ENCODE measurements around the gene TRMT6. TPM values are rescaled to one million over a fixed set of nuclear protein-coding genes. Genes with fewer than 3 reads are reported as not detected.

The TRMT6 gene
- total RNA-seq, 1 donor from 2014 or later, result 15.8 TPM

DNA sequence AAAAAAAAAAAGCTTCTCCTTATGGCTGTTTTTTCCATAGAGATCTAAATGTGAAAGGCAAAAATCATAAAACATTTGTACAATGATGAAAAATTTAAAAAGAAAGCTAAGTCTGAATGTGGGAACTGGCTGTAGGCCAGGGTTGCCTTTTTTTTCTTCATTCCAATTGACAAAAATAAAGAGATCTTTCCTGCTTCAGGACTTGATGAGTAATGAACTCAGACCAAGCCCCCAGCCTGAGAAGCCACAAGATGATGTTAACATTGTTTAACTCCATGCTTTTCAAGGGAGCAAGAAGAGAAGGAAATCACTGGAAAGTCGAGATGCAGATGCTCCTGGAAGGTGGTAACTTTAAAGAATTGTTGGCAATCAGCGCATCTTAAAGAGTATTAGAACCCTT is 41.4 kb downstream of the TRMT6 start:
- no peak for DNase-seq (ENCODE audit: low spot score, unreplicated experiment)
- H3K4me3 Mint-ChIP-seq (ENCODE audit: low read depth), result no peak overlapping the region
- TF ChIP-seq, protein P1, sequence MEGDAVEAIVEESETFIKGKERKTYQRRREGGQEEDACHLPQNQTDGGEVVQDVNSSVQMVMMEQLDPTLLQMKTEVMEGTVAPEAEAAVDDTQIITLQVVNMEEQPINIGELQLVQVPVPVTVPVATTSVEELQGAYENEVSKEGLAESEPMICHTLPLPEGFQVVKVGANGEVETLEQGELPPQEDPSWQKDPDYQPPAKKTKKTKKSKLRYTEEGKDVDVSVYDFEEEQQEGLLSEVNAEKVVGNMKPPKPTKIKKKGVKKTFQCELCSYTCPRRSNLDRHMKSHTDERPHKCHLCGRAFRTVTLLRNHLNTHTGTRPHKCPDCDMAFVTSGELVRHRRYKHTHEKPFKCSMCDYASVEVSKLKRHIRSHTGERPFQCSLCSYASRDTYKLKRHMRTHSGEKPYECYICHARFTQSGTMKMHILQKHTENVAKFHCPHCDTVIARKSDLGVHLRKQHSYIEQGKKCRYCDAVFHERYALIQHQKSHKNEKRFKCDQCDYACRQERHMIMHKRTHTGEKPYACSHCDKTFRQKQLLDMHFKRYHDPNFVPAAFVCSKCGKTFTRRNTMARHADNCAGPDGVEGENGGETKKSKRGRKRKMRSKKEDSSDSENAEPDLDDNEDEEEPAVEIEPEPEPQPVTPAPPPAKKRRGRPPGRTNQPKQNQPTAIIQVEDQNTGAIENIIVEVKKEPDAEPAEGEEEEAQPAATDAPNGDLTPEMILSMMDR (IDR thresholded peaks at IDR 0.05; ENCODE audit: unreplicated experiment), result no peak
- H3K4me1 Mint-ChIP-seq (ENCODE audit: low read depth), result peaks cover 5% of the 10 kb centered on the region
- peaks cover 35% of the 10 kb centered on the region for H3K27me3 Mint-ChIP-seq
- no peak overlapping the region for H3K27ac Mint-ChIP-seq
- H3K36me3 Mint-ChIP-seq (ENCODE audit: insufficient read depth), result no peaks in the 10 kb centered on the region
- H3K9me3 Mint-ChIP-seq (ENCODE audit: low read depth), result no peaks in the 10 kb centered on the region

DNA sequence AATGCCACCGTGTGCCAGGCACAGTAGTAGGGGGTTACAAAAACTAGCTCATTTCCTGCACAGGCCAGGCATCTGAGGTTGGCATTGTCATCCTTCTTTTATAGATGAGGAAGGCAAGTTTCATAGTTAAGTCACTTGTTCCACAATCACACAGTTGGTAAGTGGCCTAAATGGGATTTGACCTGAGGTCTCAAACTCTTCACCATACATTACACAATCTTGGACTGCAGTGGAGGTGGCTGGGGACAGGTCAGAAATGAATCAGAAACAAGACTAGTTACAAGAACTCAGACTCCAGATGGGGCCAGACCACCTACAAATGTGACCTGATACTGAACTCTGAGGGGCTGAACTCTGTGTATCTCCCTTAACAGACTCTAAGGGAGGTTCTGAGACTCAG is 49.4 kb downstream of the TRMT6 start:
- no peaks in the 10 kb centered on the region for H3K9me3 Mint-ChIP-seq (ENCODE audit: low read depth)
- H3K4me3 Mint-ChIP-seq (ENCODE audit: low read depth), result no peak overlapping the region
- no peaks in the 10 kb centered on the region for H3K36me3 Mint-ChIP-seq (ENCODE audit: insufficient read depth)
- TF ChIP-seq, protein P1 (IDR thresholded peaks at IDR 0.05; ENCODE audit: unreplicated experiment), result no peak
- no peak for DNase-seq (ENCODE audit: low spot score, unreplicated experiment)
- H3K27me3 Mint-ChIP-seq, result peaks cover 18% of the 10 kb centered on the region
- H3K27ac Mint-ChIP-seq, result no peak overlapping the region
- H3K4me1 Mint-ChIP-seq (ENCODE audit: low read depth), result no peaks in the 10 kb centered on the region

DNA sequence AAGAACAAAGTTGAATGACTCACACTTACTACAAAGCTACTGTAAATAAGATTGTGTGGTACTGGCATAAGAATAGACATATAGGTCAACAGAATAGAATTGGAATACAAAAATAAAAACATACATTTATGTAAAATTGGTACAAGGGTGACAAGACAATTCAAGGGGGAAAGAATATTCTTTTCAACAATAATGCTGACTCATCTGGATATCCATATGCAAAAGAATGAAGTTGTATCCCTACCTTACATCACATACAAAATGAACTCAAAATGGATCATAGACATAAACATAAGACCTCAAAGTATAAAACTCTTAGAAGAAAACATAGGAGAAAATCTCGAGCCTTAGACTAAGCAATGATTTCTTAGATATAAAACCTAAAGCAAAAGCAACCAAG is 50.9 kb downstream of the TRMT6 start:
- no peak for DNase-seq (ENCODE audit: low spot score, unreplicated experiment)
- Mint-ChIP-seq H3K4me3 (ENCODE audit: low read depth) (no peak overlapping the region), H3K9me3 (ENCODE audit: low read depth) (no peaks in the 10 kb centered on the region)

DNA sequence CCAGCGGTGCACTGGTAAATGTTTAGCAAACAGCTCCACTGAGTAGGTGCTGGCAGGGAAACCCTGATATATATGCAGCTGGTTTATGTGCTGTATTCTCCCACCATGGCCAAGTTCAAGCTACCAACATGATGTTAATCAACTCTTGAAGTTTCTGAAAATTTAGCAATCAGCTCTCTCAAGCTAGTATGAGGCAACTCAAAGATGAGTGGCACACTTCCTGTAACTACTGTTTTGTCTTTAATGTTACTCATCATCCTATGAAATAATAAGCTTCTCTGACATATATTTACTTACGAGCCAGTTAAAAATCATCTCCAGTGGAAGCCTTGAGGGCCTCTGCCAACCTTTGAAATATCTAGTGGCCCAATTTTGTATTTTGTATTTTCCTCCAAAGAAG is 54.7 kb downstream of the TRMT6 start:
- Mint-ChIP-seq H3K4me3 (ENCODE audit: low read depth) (no peak overlapping the region), H3K9me3 (ENCODE audit: low read depth) (no peaks in the 10 kb centered on the region), H3K4me1 (ENCODE audit: low read depth) (no peaks in the 10 kb centered on the region), H3K27ac (no peak overlapping the region), H3K36me3 (ENCODE audit: insufficient read depth) (no peaks in the 10 kb centered on the region), H3K27me3 (peaks cover 18% of the 10 kb centered on the region)
- TF ChIP-seq, protein P1 (IDR thresholded peaks at IDR 0.05; ENCODE audit: unreplicated experiment), result no peak
- no peak for DNase-seq (ENCODE audit: low spot score, unreplicated experiment)

More for the DNA sequence above, 50.9 kb downstream of the TRMT6 start:
- Mint-ChIP-seq H3K27ac (no peak overlapping the region), H3K4me1 (ENCODE audit: low read depth) (no peaks in the 10 kb centered on the region), H3K27me3 (peaks cover 18% of the 10 kb centered on the region), H3K36me3 (ENCODE audit: insufficient read depth) (no peaks in the 10 kb centered on the region)
- TF ChIP-seq, protein P1 (IDR thresholded peaks at IDR 0.05; ENCODE audit: unreplicated experiment), result no peak

DNA sequence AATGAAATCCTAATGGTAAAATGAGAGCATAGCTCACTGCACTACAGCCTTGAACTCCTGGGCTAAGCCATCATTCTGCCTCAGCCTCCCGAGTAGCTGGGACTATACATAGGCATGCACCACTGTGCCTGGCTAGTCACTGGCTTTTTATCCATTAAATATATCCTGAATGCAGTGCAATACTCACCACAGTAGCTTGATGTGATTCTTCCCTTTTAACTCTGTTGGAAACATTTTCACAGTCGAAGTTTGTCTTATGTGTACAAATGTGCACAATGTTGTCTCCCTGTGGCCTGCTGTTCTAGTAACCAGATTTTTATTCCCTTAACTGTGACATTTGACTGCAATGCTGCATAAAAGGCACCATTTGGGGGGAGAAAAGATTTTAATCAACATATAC is 56.7 kb downstream of the TRMT6 start:
- no peak for DNase-seq (ENCODE audit: low spot score, unreplicated experiment)
- TF ChIP-seq, protein P1 (IDR thresholded peaks at IDR 0.05; ENCODE audit: unreplicated experiment), result no peak
- H3K9me3 Mint-ChIP-seq (ENCODE audit: low read depth), result no peaks in the 10 kb centered on the region
- no peak overlapping the region for H3K27ac Mint-ChIP-seq
- H3K4me3 Mint-ChIP-seq (ENCODE audit: low read depth), result no peak overlapping the region
- H3K27me3 Mint-ChIP-seq, result peaks cover 16% of the 10 kb centered on the region
- no peaks in the 10 kb centered on the region for H3K4me1 Mint-ChIP-seq (ENCODE audit: low read depth)
- H3K36me3 Mint-ChIP-seq (ENCODE audit: insufficient read depth), result no peaks in the 10 kb centered on the region

Data from progenitor cell of endocrine pancreas (in vitro differentiated cells).